Keratinocyte (primary cell): ENCODE data around the gene TULP1.

ENCODE experiments used
- EZH2 ChIP-seq: IDR thresholded peaks from one replicate; pipeline ENCODE4 v1.6.1; 2012; ENCODE audit warnings: inconsistent platforms, mild to moderate bottlenecking, low read length, moderate library complexity
- TF ChIP-seq, protein P1 (sequence below), 3 experiments: IDR thresholded peaks in 1 of 3; conservative IDR thresholded peaks in 1 of 3; optimal IDR thresholded peaks in 1 of 3; 2 replicates in 2 of 3; 3 replicates in 1 of 3; pipeline versions ENCODE3 to v1.5.1; 2011; ENCODE audit warnings: low read length in 3 of 3, mild to moderate bottlenecking in 3 of 3, moderate library complexity in 2 of 3, control low read depth in 1 of 3, inconsistent platforms in 1 of 3; ENCODE audit not compliant: insufficient read depth in 2 of 3; ENCODE audit errors: extremely low read depth in 1 of 3

DNA sequence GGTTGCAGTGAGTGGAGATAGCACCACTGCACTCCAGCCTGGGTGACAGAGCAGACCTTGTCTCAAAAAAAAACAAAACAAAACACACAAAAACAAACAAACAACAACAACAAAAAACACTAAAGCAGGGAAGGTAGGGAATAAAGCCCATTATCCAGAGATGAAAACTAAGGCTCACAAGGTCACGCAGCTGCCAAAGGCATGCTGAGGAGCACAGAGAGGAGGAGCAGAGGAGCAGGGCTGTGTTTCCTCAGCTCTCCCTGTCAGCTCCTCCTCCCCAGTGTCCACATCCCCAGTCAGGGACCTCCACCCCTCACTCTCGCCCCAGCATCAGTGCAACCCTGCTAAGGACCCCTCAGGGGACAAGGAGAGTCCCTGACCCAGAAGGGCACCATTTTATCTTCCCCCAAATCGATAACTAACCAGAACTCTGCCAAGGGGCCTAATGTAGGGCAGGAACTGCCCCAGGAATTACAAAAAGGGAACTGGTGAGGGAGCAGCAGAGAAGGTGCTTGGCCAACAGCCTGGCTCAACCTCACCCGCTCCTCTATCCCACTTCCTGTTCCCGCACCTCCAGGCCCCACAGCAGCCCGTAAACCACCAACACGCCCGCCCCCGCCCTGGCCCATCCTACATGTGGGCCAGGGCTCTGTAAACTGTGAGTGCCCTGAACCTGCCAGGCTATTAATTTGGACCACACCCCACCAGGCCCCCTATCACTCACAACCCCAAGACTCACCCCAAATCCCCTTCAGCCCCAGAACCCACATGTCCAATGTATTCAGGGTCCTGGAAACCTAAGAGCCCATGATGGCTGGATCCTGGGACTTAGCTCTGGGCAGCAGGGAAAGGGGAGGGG, 24.8 kb downstream of the TULP1 start:
- TF ChIP-seq, protein P1, sequence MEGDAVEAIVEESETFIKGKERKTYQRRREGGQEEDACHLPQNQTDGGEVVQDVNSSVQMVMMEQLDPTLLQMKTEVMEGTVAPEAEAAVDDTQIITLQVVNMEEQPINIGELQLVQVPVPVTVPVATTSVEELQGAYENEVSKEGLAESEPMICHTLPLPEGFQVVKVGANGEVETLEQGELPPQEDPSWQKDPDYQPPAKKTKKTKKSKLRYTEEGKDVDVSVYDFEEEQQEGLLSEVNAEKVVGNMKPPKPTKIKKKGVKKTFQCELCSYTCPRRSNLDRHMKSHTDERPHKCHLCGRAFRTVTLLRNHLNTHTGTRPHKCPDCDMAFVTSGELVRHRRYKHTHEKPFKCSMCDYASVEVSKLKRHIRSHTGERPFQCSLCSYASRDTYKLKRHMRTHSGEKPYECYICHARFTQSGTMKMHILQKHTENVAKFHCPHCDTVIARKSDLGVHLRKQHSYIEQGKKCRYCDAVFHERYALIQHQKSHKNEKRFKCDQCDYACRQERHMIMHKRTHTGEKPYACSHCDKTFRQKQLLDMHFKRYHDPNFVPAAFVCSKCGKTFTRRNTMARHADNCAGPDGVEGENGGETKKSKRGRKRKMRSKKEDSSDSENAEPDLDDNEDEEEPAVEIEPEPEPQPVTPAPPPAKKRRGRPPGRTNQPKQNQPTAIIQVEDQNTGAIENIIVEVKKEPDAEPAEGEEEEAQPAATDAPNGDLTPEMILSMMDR (optimal IDR thresholded peaks at IDR 0.05 in 1 of 3, IDR thresholded peaks at IDR 0.05 in 1 of 3, conservative IDR thresholded peaks at IDR 0.05 in 1 of 3; ENCODE audit: extremely low read depth in 1 of 3, insufficient read depth in 2 of 3, low read length in 3 of 3), result no peak
- no peak for TF ChIP-seq EZH2
